Mesendoderm (in vitro differentiated cells): ENCODE data around the gene LHX5.

Experiments
- DNase-seq: peaks from one replicate; pipeline ENCODE4 v3.0.0; 2013
- H2AK5ac ChIP-seq: 2 replicates; pipeline ENCODE4 v1.6.1; 2013; ENCODE audit warnings: low read length, inconsistent platforms
- H2BK120ac ChIP-seq: 2 replicates; pipeline ENCODE4 v1.6.1; 2013; ENCODE audit warnings: low read depth, mild to moderate bottlenecking, low read length, moderate library complexity, mixed read lengths
- H2BK15ac ChIP-seq: replicated peaks from 2 replicates; pipeline ENCODE4 v1.6.1; 2013; ENCODE audit warnings: low read depth, mild to moderate bottlenecking, moderate library complexity
- H2BK5ac ChIP-seq: 2 replicates; pipeline ENCODE4 v1.6.1; 2013; ENCODE audit warnings: low read length, inconsistent platforms
- H3K18ac ChIP-seq: 2 replicates; pipeline ENCODE4 v1.6.1; 2013; ENCODE audit warnings: mild to moderate bottlenecking, low read length, mixed read lengths
- H3K23ac ChIP-seq: one replicate; pipeline ENCODE4 v1.6.1; 2013; ENCODE audit warnings: low read length
- H3K27ac ChIP-seq: 2 replicates; pipeline ENCODE4 v1.5.1; 2013; ENCODE audit warnings: low read depth, mild to moderate bottlenecking, inconsistent platforms, low read length, moderate library complexity
- H3K27me3 ChIP-seq: 2 replicates; pipeline ENCODE4 v1.6.1; 2013; ENCODE audit warnings: low read length, control low read depth, mild to moderate bottlenecking, inconsistent platforms; ENCODE audit not compliant: insufficient read depth, poor library complexity
- H3K36me3 ChIP-seq: 2 replicates; pipeline ENCODE4 v1.6.1; 2013; ENCODE audit warnings: low read length, inconsistent platforms; ENCODE audit not compliant: control insufficient read depth, insufficient read depth
- H3K4ac ChIP-seq: one replicate; pipeline ENCODE4 v1.6.1; 2013; ENCODE audit warnings: low read depth, mild to moderate bottlenecking, low read length, moderate library complexity
- H3K4me1 ChIP-seq: 2 replicates; pipeline ENCODE4 v1.6.1; 2013; ENCODE audit warnings: low read depth, low read length, inconsistent platforms; ENCODE audit not compliant: control insufficient read depth
- H3K4me2 ChIP-seq: 2 replicates; pipeline ENCODE4 v1.6.1; 2013; ENCODE audit warnings: low read length
- H3K4me3 ChIP-seq: 2 replicates; pipeline ENCODE4 v1.5.1; 2013; ENCODE audit warnings: mild to moderate bottlenecking, low read length
- H3K56ac ChIP-seq: one replicate; pipeline ENCODE4 v1.6.1; 2013; ENCODE audit warnings: low read length
- H3K79me1 ChIP-seq: 2 replicates; pipeline ENCODE4 v1.6.1; 2013; ENCODE audit warnings: low read length, inconsistent platforms
- H3K79me2 ChIP-seq: 2 replicates; pipeline ENCODE4 v1.6.1; 2013; ENCODE audit warnings: mild to moderate bottlenecking, low read length; ENCODE audit not compliant: control insufficient read depth, insufficient read depth
- H3K9ac ChIP-seq: 2 replicates; pipeline ENCODE4 v1.6.1; 2013; ENCODE audit warnings: low read length, inconsistent platforms
- H4K5ac ChIP-seq: one replicate; pipeline ENCODE4 v1.6.1; 2013; ENCODE audit warnings: low read length
- H4K8ac ChIP-seq: one replicate; pipeline ENCODE4 v1.6.1; 2013; ENCODE audit warnings: low read depth, mild to moderate bottlenecking, control low read depth, low read length, moderate library complexity
- WGBS: extraction: QIAGEN DNeasy Blood & Tissue Kit; methylation state at CpG from one replicate; pipeline ENCODE4 v1.1.7; 2013; ENCODE audit warnings: low lambda C conversion rate, missing lambda C conversion rate; ENCODE audit not compliant: insufficient coverage; ENCODE audit errors: extremely low coverage; 5-methylcytosine and 5-hydroxymethylcytosine counted together

LHX5 gene

GRCh38 chr12:113473400-113473799, 1.7 kb upstream of the LHX5 start:
- no peaks in the 10 kb centered on the region for H3K36me3 ChIP-seq
- no peak overlapping the region for H3K18ac ChIP-seq
- H4K8ac ChIP-seq = no peak overlapping the region
- no peaks in the 10 kb centered on the region for H3K79me2 ChIP-seq
- no peak overlapping the region for H3K27ac ChIP-seq
- no peak overlapping the region for H3K4ac ChIP-seq
- H2AK5ac ChIP-seq = no peak overlapping the region
- no peak overlapping the region for H3K4me2 ChIP-seq
- no peak overlapping the region for H3K56ac ChIP-seq
- no peak overlapping the region for H2BK5ac ChIP-seq
- no peak for DNase-seq
- no peaks in the 10 kb centered on the region for H3K4me1 ChIP-seq
- H3K79me1 ChIP-seq = no peaks in the 10 kb centered on the region
- WGBS = no CpG with 5 or more reads among the region's 6 CpGs
- H4K5ac ChIP-seq = no peak overlapping the region
- H3K9ac ChIP-seq = no peak overlapping the region
- H3K4me3 ChIP-seq = no peak overlapping the region
- H2BK120ac ChIP-seq = no peak overlapping the region
- peaks cover 93% of the 10 kb centered on the region for H3K27me3 ChIP-seq
- no peak overlapping the region for H3K23ac ChIP-seq
- no peak overlapping the region for H2BK15ac ChIP-seq

GRCh38 chr12:113472191-113473121, 785 bp upstream of the LHX5 start:
- Histone ChIP-seq H3K4me2 (no peak overlapping the region), H3K18ac (no peak overlapping the region), H3K79me2 (no peaks in the 10 kb centered on the region), H3K27ac (no peak overlapping the region), H4K8ac (no peak overlapping the region), H2AK5ac (no peak overlapping the region), H3K27me3 (peaks cover 93% of the 10 kb centered on the region), H2BK120ac (no peak overlapping the region), H2BK5ac (no peak overlapping the region), H3K36me3 (no peaks in the 10 kb centered on the region), H3K79me1 (no peaks in the 10 kb centered on the region), H3K23ac (no peak overlapping the region), H3K9ac (no peak overlapping the region), H4K5ac (no peak overlapping the region), H3K4ac (no peak overlapping the region), H3K4me3 (no peak overlapping the region), H3K4me1 (no peaks in the 10 kb centered on the region), H3K56ac (no peak overlapping the region), H2BK15ac (no peak overlapping the region)
- no peak for DNase-seq
- WGBS = no CpG with 5 or more reads among the region's 51 CpGs

- no peak overlapping the region for H2AK5ac ChIP-seq
- DNase-seq = no peak
- H3K4me1 ChIP-seq = no peaks in the 10 kb centered on the region
- H3K79me1 ChIP-seq = no peaks in the 10 kb centered on the region
- no peak overlapping the region for H3K4ac ChIP-seq
- no peak overlapping the region for H3K9ac ChIP-seq
- no peak overlapping the region for H3K27ac ChIP-seq
- H3K36me3 ChIP-seq = no peaks in the 10 kb centered on the region
- no peak overlapping the region for H2BK5ac ChIP-seq
- no peak overlapping the region for H3K56ac ChIP-seq
- H3K4me3 ChIP-seq = no peak overlapping the region
- no peaks in the 10 kb centered on the region for H3K79me2 ChIP-seq
- H3K27me3 ChIP-seq = peaks cover 99% of the 10 kb centered on the region
- no peak overlapping the region for H2BK120ac ChIP-seq
- no peak overlapping the region for H3K18ac ChIP-seq
- WGBS = no CpG with 5 or more reads among the region's 53 CpGs
- H3K23ac ChIP-seq = no peak overlapping the region
- no peak overlapping the region for H3K4me2 ChIP-seq
- H4K8ac ChIP-seq = no peak overlapping the region
- no peak overlapping the region for H2BK15ac ChIP-seq
- H4K5ac ChIP-seq = no peak overlapping the region
These were observed 626 bp downstream of the LHX5 start for GRCh38 chr12:113470871-113471618.

- H3K4me2 ChIP-seq = no peak overlapping the region
- no peak overlapping the region for H4K5ac ChIP-seq
- no CpG with 5 or more reads among the region's 19 CpGs for WGBS
- H3K79me2 ChIP-seq = no peaks in the 10 kb centered on the region
- peaks cover 100% of the 10 kb centered on the region for H3K27me3 ChIP-seq
- no peak overlapping the region for H2BK5ac ChIP-seq
- no peak overlapping the region for H2BK120ac ChIP-seq
- H3K18ac ChIP-seq = no peak overlapping the region
- H3K27ac ChIP-seq = no peak overlapping the region
- H2AK5ac ChIP-seq = no peak overlapping the region
- no peaks in the 10 kb centered on the region for H3K36me3 ChIP-seq
- no peak overlapping the region for H3K4me3 ChIP-seq
- H3K4ac ChIP-seq = no peak overlapping the region
- H3K23ac ChIP-seq = no peak overlapping the region
- H3K56ac ChIP-seq = no peak overlapping the region
- H3K79me1 ChIP-seq = no peaks in the 10 kb centered on the region
- no peak overlapping the region for H2BK15ac ChIP-seq
- H3K4me1 ChIP-seq = no peaks in the 10 kb centered on the region
- no peak overlapping the region for H3K9ac ChIP-seq
- no peak overlapping the region for H4K8ac ChIP-seq
- no peak for DNase-seq
These were observed 1.5 kb downstream of the LHX5 start for GRCh38 chr12:113469949-113470743.

GRCh38 chr12:113469224-113469948, 2.3 kb downstream of the LHX5 start:
- Histone ChIP-seq H3K36me3 (no peaks in the 10 kb centered on the region), H3K18ac (no peak overlapping the region), H2BK15ac (no peak overlapping the region), H3K4me1 (no peaks in the 10 kb centered on the region), H4K5ac (no peak overlapping the region), H4K8ac (no peak overlapping the region), H3K79me2 (no peaks in the 10 kb centered on the region), H2AK5ac (no peak overlapping the region), H3K23ac (no peak overlapping the region), H3K56ac (no peak overlapping the region), H2BK120ac (no peak overlapping the region), H3K9ac (no peak overlapping the region), H3K4ac (no peak overlapping the region), H2BK5ac (no peak overlapping the region), H3K27me3 (peaks cover 100% of the 10 kb centered on the region), H3K4me3 (no peak overlapping the region), H3K79me1 (no peaks in the 10 kb centered on the region), H3K4me2 (no peak overlapping the region), H3K27ac (no peak overlapping the region)
- DNase-seq = no peak
- no CpG with 5 or more reads among the region's 17 CpGs for WGBS
